Posterior cingulate gyrus (tissue), 11 donors: ENCODE results near the gene SUV39H1.
"Not testable (repeated sequence)": the region's sequence is repeated elsewhere in the genome, so short reads cannot be mapped to it uniquely, and the experiment has no call there.

Experiments
- DNase-seq, 10 donors: peaks; one replicate each; pipeline versions ENCODE4 v3.0.0 to v3.0.0-alpha.2; 2020 to 2021; ENCODE audit warnings: mixed read lengths in 3 of 10
- intact Hi-C: fragments of 100-400 bp; cut with DNase I; formaldehyde crosslinking; loops from one replicate; pipeline ENCODE4 v1.15.1; 2023

The SUV39H1 gene

GRCh38 chrX:48696301-48696908 is at the start of gene SUV39H1:
TSS of gene SUV39H1 (plus strand) at chrX:48696734. CDS start at chrX:48696785, 51 bp downstream.
- peak; percentile 68 to 98 (median 84) for DNase-seq
- intact Hi-C loops, result no loop called here

DNA sequence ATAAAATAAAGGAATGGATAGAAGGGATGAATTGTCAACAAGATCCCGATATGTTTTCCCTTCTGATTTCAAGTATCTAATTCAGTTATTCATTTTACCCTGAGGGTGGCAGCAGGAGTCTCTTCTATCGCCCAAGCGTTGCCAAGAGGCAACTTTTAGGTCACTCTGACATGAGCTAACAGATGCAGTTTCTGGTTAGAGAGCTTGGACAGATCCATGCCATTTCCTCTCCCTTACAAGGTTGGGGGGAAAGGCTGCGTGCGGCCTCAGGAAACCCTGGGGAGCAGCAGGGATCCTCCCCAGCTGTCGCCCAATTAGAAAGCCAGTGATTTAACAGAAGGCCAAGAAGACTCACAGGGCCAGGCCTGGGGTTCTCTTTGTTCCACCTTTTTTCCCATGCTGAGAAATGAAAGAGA is 48.2 kb upstream of the SUV39H1 start:
- intact Hi-C loops, result no loop called here
- DNase-seq, result peak in 4 of 10 donors; percentile 9 to 26 (median 18)

GRCh38 chrX:48649102-48649501 is 47.4 kb upstream of the SUV39H1 start:
- DNase-seq, result no peak
- intact Hi-C loops, result no loop called here

DNA sequence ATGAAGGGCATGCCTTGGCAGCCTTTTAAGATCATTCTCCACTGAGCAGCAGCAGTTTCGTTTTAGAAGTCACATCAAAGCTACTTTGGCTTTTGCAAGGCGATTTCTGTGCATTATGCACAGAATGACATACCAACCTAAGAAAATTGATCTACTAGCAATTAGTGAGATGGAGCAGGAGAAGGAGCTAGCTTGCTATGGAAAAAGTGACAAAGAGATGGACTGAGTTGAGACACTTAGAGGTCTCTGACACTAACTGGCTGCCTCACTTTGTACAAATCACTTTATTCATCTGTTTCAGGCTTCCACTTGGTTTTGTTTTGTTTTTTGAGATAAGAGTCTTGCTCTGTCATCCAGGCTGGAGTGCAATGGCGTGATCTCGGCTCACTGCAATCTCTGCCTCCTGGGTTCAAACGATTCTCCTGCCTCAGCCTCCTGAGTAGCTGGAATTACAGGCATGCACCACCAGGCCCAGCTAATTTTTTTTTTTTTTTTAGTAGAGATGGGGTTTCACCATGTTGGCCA is 44.4 kb upstream of the SUV39H1 start:
- intact Hi-C loops, DNase-seq: not testable (repeated sequence)

DNA sequence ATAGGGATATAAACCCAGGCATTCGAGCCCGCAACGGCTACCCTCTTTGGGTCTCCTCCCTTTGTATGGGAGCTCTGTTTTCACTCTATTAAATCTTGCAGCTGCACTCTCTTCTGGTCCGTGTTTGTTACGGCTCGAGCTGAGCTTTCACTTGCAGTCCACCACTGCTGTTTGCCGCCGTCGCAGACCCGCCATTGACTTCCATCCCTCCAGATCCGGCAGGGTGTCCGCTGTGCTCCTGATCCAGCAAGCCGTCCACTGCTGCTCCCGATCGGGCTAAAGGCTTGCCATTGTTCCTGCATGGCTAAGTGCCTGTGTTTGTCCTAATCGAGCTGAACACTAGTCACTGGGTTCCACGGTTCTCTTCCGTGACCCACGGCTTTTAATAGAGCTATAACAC is 41.8 kb upstream of the SUV39H1 start:
- intact Hi-C loops, result not testable (repeated sequence)
- DNase-seq, result peak in 1 of 10 donors; percentile 15

DNA sequence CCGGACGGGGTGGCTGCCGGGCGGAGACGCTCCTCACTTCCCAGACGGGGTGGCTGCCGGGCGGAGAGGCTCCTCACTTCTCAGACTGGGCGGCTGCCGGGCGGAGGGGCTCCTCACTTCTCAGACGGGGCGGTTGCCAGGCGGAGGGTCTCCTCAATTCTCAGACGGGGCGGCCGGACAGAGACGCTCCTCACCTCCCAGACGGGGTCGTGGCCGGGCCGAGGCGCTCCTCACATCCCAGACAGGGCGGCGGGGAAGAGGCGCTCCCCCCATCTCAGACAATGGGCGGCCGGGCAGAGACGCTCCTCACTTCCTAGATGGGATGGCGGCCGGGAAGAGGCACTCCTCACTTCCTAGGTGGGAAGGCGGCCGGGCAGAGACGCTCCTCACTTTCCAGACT is 36.8 kb upstream of the SUV39H1 start:
- DNase-seq, intact Hi-C loops: not testable (repeated sequence)

- intact Hi-C loops, result no loop called here
- DNase-seq, result no peak
Observed at GRCh38 chrX:48663241-48663640, 33.3 kb upstream of the SUV39H1 start.

GRCh38 chrX:48664156-48664555 is 32.4 kb upstream of the SUV39H1 start:
- intact Hi-C loops, result no loop called here
- DNase-seq, result no peak

GRCh38 chrX:48665991-48666390 is 30.5 kb upstream of the SUV39H1 start:
- no peak for DNase-seq
- intact Hi-C loops, result no loop called here

DNA sequence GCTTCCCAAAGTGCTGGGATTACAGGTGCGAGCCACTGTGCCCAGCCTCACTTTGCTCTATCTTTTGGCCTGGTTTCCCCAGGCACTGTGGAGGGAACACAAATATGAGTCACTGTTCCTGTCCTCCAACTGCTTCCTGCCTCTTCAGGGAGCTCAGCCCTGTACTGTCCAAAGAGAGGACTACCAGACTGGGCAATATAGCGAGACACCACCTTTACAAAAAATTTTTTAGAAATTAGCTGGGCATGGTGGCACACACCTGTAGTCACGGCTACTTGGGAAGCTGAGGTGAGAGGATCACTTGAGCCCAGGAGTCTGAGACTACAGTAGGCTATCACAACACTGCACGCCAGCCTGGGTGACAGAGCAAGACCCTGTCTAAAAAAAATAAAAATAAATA is 29.9 kb upstream of the SUV39H1 start:
- intact Hi-C loops, result no loop called here
- no peak for DNase-seq

- intact Hi-C loops, result no loop called here
- no peak for DNase-seq
Observed at GRCh38 chrX:48667509-48667908, 29.0 kb upstream of the SUV39H1 start.

DNA sequence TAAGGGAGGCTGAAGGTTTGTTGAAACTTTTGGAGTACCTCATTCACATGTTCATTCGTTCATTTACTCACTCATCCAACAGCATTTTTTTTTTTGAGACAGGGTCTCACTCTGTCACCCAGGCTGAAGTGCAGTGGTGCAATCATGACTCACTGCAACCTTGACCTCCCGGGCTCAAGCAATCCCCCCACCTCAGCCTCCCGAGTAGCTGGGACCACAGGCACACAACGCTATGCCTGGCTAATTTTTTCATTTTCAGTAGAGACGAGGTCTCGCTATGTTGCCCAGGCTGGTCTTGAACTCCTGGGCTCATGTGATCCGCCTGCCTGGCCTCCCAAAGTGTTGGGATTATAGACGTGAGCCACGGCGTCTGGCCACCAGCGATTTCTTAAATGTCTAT is 28.3 kb upstream of the SUV39H1 start:
- intact Hi-C loops, DNase-seq: not testable (repeated sequence)

DNA sequence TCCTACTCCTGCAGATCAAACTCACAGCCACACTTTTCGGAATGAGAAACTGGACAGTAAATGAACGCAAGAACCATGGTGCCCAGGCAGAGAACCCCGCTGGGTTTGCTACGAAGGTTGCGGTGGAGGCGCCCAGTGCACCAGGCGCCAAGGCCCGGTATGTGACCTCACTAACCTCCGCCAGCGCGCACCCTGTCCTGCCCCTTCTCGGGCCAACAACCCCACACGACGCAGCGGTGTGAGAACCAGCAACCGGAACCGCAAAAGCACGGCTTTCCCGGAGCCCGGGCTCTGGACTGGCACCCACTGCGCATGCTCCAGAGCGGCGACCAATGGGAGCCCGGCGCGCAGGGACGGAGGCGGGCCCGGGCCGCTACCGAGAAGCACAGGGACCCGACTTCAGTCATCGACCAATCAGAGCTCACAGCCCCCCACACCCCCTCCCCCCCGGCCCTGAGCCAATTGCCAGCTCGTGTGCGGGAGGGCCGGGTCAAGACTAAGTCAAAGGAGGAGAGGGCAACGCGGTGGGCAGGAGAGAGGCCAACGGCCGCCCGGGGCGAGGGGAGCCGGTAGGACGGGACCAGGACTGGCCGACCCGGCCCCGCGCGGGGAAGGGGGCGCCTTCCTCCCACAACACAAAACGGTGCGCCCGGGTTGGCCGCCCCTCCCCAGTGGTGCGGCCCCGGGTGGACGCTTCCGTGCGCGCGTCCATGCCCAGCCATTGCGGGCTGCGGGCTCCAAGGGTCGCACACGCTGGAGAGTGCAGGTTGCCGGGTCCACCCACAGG is 20.2 kb upstream of the SUV39H1 start:
- peak; percentile 74 to 97 (median 81) for DNase-seq
- intact Hi-C loops, result loop anchor here (1.0 to 2.0 kb wide), 2 partner anchors 61 to 125 kb away; no protein-coding TSS in a partner anchor

GRCh38 chrX:48676893-48677270 is 19.7 kb upstream of the SUV39H1 start:
- intact Hi-C loops, result loop anchor here (1.0 to 2.0 kb wide), 2 partner anchors 60 to 124 kb away; no protein-coding TSS in a partner anchor
- DNase-seq, result no peak

DNA sequence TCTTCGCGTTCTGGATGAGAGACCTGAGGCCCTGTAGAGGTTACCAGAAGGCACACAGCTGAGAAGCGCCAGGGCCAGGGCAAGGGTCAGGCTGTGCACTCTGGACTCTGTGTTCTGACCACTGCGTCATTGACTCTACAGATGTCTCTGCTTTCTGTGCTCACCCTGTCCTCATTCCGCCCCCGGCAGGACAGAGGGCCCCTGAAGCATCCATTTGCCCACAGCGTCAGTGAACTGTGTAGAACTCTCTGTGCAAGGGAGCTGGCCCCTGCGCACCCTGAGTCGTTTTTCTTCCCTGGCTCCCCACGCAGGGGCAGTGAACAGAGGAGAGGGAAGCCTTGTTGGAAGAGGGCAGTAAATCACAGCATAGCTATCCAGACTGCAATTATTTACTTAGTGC is 19.0 kb upstream of the SUV39H1 start:
- no peak for DNase-seq
- intact Hi-C loops, result loop anchor here (2.0 kb wide), 1 partner anchor 123 kb away; no protein-coding TSS in a partner anchor

GRCh38 chrX:48680467-48680866 is 16.1 kb upstream of the SUV39H1 start:
- intact Hi-C loops, DNase-seq: not testable (repeated sequence)

DNA sequence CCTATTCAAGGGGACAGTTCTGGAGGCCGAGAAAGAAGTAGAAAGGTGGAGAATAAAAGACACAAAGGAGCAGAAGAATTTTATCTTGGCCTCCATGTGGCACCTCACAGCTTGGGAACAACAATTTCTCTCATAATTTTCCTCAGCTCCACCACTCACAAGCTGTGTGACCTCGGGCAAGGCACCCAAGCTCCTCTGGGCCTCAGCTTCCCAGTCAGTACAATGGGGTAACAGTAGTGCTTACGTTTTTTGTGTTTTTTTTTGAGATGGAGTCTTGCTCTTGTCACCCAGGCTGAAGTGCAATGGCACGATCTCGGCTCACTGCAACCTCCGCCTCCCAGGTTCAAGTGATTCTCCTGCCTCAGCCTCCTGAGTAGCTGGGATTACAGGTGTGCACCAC is 15.6 kb upstream of the SUV39H1 start:
- intact Hi-C loops, DNase-seq: not testable (repeated sequence)

DNA sequence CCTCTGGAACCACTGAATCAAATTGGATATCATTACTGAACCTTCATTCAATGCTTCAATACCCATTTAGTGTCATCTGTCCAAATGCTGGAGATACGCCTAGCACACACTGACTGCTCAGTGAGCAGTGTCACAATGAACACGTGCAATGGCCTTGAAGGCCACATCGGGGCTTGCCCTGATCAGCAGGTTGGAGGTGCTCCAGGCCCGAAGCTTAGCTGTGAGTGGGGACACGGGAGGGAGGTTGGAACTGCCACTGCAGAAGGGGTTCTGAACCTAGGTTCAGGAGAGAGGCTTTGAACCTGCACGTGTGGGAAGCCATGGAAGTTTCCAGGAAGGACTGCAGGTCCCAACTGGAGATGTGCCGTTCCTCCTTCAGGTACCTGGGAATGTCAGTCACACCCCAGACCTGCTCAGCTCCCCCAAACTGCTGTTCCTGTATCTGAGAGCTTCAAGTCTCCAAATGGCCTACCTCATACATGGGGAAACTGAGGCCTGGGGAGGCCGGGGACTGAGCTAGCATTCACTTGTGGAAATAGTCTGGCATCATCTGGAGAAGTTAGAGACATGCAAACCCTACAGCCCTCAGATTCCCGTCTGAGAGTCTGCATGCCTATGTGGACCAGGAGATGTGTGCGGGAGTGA is 14.9 kb upstream of the SUV39H1 start:
- intact Hi-C loops, result no loop called here
- DNase-seq, result no peak

GRCh38 chrX:48682795-48683194 is 13.7 kb upstream of the SUV39H1 start:
- DNase-seq, intact Hi-C loops: not testable (repeated sequence)

GRCh38 chrX:48683411-48683982 is 13.0 kb upstream of the SUV39H1 start, which contains the start of gene WAS:
TSS of gene WAS (plus strand) at chrX:48683799. CDS start at chrX:48683854, 55 bp downstream.
- intact Hi-C loops, result no loop called here
- DNase-seq, result no peak

DNA sequence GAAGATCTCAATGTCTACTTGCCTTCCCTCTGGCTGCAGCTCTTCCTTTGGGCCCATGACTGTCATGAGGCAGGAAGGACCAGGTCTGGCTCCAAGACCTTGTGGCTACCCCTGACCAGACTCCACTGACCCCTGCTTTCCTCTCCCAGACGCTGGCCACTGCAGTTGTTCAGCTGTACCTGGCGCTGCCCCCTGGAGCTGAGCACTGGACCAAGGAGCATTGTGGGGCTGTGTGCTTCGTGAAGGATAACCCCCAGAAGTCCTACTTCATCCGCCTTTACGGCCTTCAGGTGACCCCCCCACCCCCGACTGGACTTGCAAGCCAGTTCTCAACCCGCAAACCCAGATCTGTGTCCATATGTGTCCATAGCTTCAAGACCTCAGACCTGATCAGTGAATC is 12.4 kb upstream of the SUV39H1 start:
- intact Hi-C loops, result no loop called here
- DNase-seq, result no peak
